ENCODE data around the gene MMP25. TPM values are rescaled to one million over a fixed set of nuclear protein-coding genes. Genes with fewer than 3 reads are reported as not detected.

MMP25 gene
- polyA plus RNA-seq, 1 of the 3 experiments (the other 2 are of a cell fraction), result 0.03 TPM

DNA sequence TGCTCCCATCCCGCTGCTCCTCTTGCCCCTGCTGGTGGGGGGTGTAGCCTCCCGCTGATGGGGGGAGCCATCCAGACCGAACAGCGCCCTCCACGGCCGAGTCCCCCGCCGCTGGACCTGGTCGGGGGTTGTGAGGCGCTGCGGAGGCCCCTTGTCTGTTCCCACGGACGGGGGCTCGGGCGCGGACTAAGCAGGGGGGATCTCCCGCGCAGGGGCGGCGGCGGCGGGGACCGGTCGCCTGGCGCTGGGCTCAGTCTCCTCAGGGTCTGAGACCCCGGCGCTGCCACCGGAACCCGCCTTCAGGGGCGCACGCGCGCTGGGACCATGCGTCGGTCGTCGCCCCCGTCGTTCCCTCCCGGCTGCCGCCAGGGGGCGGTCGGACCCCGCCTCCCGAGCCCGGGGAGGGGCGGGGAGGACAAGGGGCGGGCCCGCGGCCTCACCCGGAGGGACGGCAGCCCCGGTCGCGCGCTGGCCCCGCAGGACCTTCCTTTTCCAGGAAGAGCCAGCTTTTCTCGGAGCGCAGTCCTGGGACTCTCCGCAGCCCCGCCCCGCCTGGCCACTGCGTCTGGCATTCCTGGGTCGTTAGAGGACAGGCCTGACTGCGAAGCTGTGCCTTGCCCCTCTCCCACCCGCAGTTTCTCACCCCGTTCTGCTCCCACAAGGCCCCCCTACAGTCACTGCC is 12.8 kb downstream of the MMP25 start:
- peak overlapping the region; percentile 84 for H3K9ac ChIP-seq
- H3K9me2 ChIP-seq, result no peaks in the 10 kb centered on the region
- H2AFZ ChIP-seq (ENCODE audit: low read depth), result peak overlapping the region; percentile 95
- no peaks in the 10 kb centered on the region for H3F3A ChIP-seq (replicated peaks; ENCODE audit: insufficient read depth)
- peak overlapping the region; percentile 53 to 72 for H3K27ac ChIP-seq (ENCODE audit: low read depth in 2 of 2, low read length in 1 of 2)
- no peaks in the 10 kb centered on the region for H3K36me3 ChIP-seq (replicated peaks in 1 of 2; ENCODE audit: control insufficient read depth in 1 of 2, insufficient read depth in 2 of 2, low read length in 1 of 2)
- H3K27me3 ChIP-seq (ENCODE audit: insufficient read depth), result no peaks in the 10 kb centered on the region
- POLR2A ChIA-PET, result interaction anchor here (0.5 to 2.0 kb wide), 4 partner anchors 11 to 840 kb away, joined by 3 to 6 read pairs (median 4); no protein-coding TSS in a partner anchor
- peaks cover 0 to 12% of the 10 kb centered on the region in 2 experiments; a peak in 1 of 4 replicates for H3K4me1 ChIP-seq (ENCODE audit: control insufficient read depth in 1 of 2, insufficient read depth in 2 of 2, low read depth in 1 of 2, low read length in 1 of 2)
- peak overlapping the region; percentile 99 for H3K4me2 ChIP-seq
- WGBS (ENCODE audit: low lambda C conversion rate), result 4% methylated on average over 11 of the region's 67 CpGs
- no peaks in the 10 kb centered on the region for H3K9me3 ChIP-seq
- H3K4me3 ChIP-seq (ENCODE audit: low read depth in 2 of 2, low read length in 1 of 2), result peak overlapping the region; percentile 70 to 87
- no peaks in the 10 kb centered on the region for H3K79me2 ChIP-seq (ENCODE audit: insufficient read depth)
- H4K20me1 ChIP-seq (ENCODE audit: insufficient read depth), result no peaks in the 10 kb centered on the region
- DNase-seq, result peak; percentile 99
- CTCF ChIA-PET, result interaction anchor here (0.6 to 4.1 kb wide), 50 partner anchors 8 to 145 kb away, joined by 3 to 63 read pairs (median 6); partner anchors contain the start of genes CLDN6, HCFC1R1, MMP25 and OR1F1
- no peak for TF ChIP-seq YY1 (IDR thresholded peaks at IDR 0.05; ENCODE audit: low read depth)
- peak; percentile 64; the same call in 1 of the 2 replicates for TF ChIP-seq SIN3A (IDR thresholded peaks at IDR 0.05; ENCODE audit: borderline replicate concordance, low read depth, low read length)
- TF ChIP-seq, protein P1, sequence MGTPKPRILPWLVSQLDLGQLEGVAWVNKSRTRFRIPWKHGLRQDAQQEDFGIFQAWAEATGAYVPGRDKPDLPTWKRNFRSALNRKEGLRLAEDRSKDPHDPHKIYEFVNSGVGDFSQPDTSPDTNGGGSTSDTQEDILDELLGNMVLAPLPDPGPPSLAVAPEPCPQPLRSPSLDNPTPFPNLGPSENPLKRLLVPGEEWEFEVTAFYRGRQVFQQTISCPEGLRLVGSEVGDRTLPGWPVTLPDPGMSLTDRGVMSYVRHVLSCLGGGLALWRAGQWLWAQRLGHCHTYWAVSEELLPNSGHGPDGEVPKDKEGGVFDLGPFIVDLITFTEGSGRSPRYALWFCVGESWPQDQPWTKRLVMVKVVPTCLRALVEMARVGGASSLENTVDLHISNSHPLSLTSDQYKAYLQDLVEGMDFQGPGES (IDR thresholded peaks at IDR 0.05; ENCODE audit: low read depth, low read length), result no peak
- peak; percentile 65 for TF ChIP-seq MXI1 (IDR thresholded peaks at IDR 0.05; ENCODE audit: low read depth, low read length)
- TF ChIP-seq, protein P2, sequence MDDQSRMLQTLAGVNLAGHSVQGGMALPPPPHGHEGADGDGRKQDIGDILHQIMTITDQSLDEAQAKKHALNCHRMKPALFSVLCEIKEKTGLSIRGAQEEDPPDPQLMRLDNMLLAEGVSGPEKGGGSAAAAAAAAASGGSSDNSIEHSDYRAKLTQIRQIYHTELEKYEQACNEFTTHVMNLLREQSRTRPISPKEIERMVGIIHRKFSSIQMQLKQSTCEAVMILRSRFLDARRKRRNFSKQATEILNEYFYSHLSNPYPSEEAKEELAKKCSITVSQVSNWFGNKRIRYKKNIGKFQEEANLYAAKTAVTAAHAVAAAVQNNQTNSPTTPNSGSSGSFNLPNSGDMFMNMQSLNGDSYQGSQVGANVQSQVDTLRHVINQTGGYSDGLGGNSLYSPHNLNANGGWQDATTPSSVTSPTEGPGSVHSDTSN (IDR thresholded peaks at IDR 0.05), result no peak
- TF ChIP-seq NFIC (IDR thresholded peaks at IDR 0.05; ENCODE audit: borderline replicate concordance), result no peak
- no peak for TF ChIP-seq ELF1 (IDR thresholded peaks at IDR 0.05)
- TF ChIP-seq GABPA (IDR thresholded peaks at IDR 0.05; ENCODE audit: low read depth), result no peak; the same call in 1 of the 2 replicates
- TF ChIP-seq, protein P3, sequence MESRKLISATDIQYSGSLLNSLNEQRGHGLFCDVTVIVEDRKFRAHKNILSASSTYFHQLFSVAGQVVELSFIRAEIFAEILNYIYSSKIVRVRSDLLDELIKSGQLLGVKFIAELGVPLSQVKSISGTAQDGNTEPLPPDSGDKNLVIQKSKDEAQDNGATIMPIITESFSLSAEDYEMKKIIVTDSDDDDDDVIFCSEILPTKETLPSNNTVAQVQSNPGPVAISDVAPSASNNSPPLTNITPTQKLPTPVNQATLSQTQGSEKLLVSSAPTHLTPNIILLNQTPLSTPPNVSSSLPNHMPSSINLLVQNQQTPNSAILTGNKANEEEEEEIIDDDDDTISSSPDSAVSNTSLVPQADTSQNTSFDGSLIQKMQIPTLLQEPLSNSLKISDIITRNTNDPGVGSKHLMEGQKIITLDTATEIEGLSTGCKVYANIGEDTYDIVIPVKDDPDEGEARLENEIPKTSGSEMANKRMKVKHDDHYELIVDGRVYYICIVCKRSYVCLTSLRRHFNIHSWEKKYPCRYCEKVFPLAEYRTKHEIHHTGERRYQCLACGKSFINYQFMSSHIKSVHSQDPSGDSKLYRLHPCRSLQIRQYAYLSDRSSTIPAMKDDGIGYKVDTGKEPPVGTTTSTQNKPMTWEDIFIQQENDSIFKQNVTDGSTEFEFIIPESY (IDR thresholded peaks at IDR 0.05; ENCODE audit: borderline replicate concordance, low read depth), result no peak
- no peak for TF ChIP-seq TEAD4 (IDR thresholded peaks at IDR 0.05; ENCODE audit: borderline replicate concordance, insufficient read depth)
- TF ChIP-seq JUND (IDR thresholded peaks at IDR 0.05), result no peak
- no peak for TF ChIP-seq FOXJ3 (CRISPR knock-in tag; IDR thresholded peaks at IDR 0.05)
- no peak for TF ChIP-seq TCF12 (IDR thresholded peaks at IDR 0.05)
- TF ChIP-seq TAF1 (IDR thresholded peaks at IDR 0.05; ENCODE audit: borderline replicate concordance, low read depth, low read length), result peak; percentile 50; the same call in 1 of the 2 replicates
- TF ChIP-seq RCOR1 (IDR thresholded peaks at IDR 0.05; ENCODE audit: low read length), result no peak
- TF ChIP-seq, protein P4, sequence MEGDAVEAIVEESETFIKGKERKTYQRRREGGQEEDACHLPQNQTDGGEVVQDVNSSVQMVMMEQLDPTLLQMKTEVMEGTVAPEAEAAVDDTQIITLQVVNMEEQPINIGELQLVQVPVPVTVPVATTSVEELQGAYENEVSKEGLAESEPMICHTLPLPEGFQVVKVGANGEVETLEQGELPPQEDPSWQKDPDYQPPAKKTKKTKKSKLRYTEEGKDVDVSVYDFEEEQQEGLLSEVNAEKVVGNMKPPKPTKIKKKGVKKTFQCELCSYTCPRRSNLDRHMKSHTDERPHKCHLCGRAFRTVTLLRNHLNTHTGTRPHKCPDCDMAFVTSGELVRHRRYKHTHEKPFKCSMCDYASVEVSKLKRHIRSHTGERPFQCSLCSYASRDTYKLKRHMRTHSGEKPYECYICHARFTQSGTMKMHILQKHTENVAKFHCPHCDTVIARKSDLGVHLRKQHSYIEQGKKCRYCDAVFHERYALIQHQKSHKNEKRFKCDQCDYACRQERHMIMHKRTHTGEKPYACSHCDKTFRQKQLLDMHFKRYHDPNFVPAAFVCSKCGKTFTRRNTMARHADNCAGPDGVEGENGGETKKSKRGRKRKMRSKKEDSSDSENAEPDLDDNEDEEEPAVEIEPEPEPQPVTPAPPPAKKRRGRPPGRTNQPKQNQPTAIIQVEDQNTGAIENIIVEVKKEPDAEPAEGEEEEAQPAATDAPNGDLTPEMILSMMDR (IDR thresholded peaks at IDR 0.05), result peak; percentile 63
- no peak for TF ChIP-seq GATA2 (CRISPR knock-in tag; IDR thresholded peaks at IDR 0.05)
- TF ChIP-seq RAD21 (IDR thresholded peaks at IDR 0.05; ENCODE audit: low read length), result peak; percentile 81
- peak; percentile 74 for TF ChIP-seq SMC3 (IDR thresholded peaks at IDR 0.05; ENCODE audit: low read depth, low read length)
- TF ChIP-seq, protein P5, sequence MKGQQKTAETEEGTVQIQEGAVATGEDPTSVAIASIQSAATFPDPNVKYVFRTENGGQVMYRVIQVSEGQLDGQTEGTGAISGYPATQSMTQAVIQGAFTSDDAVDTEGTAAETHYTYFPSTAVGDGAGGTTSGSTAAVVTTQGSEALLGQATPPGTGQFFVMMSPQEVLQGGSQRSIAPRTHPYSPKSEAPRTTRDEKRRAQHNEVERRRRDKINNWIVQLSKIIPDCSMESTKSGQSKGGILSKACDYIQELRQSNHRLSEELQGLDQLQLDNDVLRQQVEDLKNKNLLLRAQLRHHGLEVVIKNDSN (IDR thresholded peaks at IDR 0.05; ENCODE audit: borderline replicate concordance, low read depth), result no peak
- TF ChIP-seq EP300 (IDR thresholded peaks at IDR 0.05; ENCODE audit: borderline replicate concordance in 1 of 2, low read depth in 1 of 2, low read length in 1 of 2), result no peak
- TF ChIP-seq NRF1 (IDR thresholded peaks at IDR 0.05; ENCODE audit: low read depth, low read length), result peak; percentile 73
- TF ChIP-seq RFX5 (IDR thresholded peaks at IDR 0.05; ENCODE audit: low read length), result no peak
- no peak for TF ChIP-seq EZH2phosphoT487 (IDR thresholded peaks at IDR 0.05; ENCODE audit: borderline replicate concordance, low read depth)
- TF ChIP-seq, protein P6, sequence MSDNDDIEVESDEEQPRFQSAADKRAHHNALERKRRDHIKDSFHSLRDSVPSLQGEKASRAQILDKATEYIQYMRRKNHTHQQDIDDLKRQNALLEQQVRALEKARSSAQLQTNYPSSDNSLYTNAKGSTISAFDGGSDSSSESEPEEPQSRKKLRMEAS (IDR thresholded peaks at IDR 0.05; ENCODE audit: low read depth), result no peak
- TF ChIP-seq CHD2 (IDR thresholded peaks at IDR 0.05; ENCODE audit: low read length, partially characterized antibody), result peak; percentile 9
- no peak for TF ChIP-seq FOXM1 (IDR thresholded peaks at IDR 0.05; ENCODE audit: low read depth)

All from SK-N-SH (cell line).